Stromal cell of bone marrow (primary cell): Measurements from ENCODE around the gene F10.
A peak's percentile ranks its signal among the peaks of the same experiment; 100 is the strongest.
"Not testable (repeated sequence)": the region's sequence is repeated elsewhere in the genome, so short reads cannot be mapped to it uniquely, and the experiment has no call there.

Experiments used
- DNase-seq: peaks from one replicate; pipeline ENCODE4 v3.0.0-alpha.2; 2012; ENCODE audit warnings: low read depth

The F10 gene

GRCh38 chr13:113122550-113123225 is at the start of gene F10:
Gene F10 (plus strand): TSS chr13:113122799. CDS start chr13:113122856, 57 bp downstream.
- DNase-seq = no peak

- DNase-seq = no peak
Observed at GRCh38 chr13:113073942-113074341, 48.7 kb upstream of the F10 start.

DNA sequence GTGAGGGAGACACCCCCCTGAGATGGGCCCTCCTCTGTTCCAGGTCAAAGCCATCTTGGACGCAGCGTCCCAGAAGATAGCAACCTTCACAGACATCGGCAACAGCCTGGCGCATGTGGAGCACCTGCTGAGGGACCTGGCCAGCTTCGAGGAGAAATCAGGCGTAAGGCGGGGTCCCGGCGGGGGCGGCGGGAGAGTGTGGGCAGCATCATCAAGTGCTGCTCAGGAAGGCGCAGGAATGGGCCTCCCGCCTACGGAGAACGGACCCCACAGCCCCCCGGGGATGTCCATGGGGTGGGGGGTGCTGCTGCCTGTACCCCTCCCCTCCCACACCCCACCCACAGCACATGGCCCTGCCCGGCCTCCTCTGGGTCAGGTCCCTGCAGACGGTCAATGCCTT is 48.2 kb upstream of the F10 start:
- DNase-seq = no peak

DNA sequence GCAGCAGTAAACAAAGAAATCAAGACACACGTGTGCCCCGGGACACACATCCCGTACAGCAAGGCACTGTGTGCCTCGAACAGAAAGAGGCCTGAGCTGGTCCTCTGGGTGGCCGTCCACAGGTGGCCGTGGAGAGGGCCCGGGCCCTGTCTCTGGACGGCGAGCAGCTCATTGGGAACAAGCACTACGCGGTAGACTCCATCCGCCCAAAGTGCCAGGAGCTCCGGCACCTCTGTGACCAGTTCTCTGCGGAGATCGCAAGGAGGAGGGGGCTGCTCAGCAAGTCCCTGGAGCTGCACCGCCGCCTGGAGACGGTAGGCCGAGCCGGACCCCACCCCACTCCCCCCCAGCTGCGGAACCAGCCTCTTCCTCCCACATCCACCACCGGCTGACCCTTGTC is 47.7 kb upstream of the F10 start:
- DNase-seq = no peak

- DNase-seq = no peak
Observed at GRCh38 chr13:113075711-113076110, 46.9 kb upstream of the F10 start.

- no peak for DNase-seq
Observed at GRCh38 chr13:113076681-113077401, 45.8 kb upstream of the F10 start.

- no peak for DNase-seq
Observed at GRCh38 chr13:113077566-113077952, 45.0 kb upstream of the F10 start.

- no peak for DNase-seq
Observed at GRCh38 chr13:113077953-113078901, 44.4 kb upstream of the F10 start.

DNA sequence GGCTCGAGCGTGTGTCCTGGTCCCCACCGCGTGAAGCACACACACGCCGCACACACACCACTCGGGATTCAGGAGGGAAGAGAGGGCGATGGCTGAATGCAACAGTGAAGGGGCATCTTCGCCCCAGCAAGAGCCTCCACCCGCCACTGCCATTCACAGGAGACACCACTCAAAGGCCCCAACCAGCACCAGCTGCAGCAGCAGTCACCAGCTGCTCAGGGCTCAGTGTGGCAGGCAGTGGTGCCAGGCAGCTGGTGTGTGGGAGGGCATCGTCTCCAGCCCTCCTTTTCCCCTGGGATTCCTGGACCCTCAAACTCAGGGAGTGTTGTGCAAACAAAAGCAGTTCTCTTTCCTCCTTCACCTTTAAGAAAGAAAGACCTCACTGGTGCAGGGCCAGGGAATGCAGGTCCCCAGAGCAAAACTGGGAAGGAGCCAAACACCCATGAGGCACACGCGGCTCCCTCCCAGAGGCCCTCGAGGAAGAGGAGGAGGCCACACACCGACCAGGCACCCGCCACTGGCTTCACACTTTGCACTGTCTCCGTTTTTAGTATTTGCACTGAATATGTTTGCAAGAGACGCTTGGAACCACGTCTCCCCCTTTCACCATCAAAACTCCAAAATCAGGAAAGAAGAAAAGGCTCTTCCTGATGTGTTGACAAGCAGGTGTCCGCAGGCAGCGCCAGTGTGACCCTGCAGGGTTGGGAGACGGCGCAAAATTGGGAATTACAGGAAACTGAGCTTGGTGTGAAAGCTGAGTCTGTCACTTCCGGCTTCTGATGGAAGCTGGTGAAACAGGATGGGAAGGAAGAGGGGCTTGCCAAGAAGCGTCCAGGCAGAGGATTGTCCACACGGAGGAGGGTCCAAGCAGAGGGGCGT is 43.5 kb upstream of the F10 start:
- DNase-seq = no peak

GRCh38 chr13:113079781-113080080 is 42.9 kb upstream of the F10 start:
- DNase-seq = not testable (repeated sequence)

DNA sequence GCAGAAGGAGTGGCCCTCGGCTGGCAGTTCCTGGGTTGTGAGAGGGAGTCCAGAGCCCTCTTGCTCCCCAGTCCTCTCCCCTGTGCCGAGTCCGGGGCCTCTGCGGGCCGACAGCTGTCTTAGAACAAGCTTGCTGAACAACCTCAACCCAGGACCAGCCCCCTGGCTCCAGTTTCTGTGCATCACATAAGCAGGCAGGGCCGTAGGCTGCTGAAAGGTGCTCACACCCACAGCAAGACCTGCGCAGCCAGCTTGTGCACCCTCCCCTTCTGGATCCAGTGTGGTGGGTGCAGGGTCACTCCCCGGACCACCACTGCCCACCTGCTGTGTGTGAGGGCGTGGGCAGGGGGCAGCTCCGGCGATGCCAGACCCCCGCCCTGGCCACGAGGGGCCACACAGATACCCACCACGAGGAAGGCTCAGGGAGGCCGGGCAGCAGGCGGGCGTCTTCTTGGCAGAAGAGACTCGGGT is 42.2 kb upstream of the F10 start:
- DNase-seq = no peak

DNA sequence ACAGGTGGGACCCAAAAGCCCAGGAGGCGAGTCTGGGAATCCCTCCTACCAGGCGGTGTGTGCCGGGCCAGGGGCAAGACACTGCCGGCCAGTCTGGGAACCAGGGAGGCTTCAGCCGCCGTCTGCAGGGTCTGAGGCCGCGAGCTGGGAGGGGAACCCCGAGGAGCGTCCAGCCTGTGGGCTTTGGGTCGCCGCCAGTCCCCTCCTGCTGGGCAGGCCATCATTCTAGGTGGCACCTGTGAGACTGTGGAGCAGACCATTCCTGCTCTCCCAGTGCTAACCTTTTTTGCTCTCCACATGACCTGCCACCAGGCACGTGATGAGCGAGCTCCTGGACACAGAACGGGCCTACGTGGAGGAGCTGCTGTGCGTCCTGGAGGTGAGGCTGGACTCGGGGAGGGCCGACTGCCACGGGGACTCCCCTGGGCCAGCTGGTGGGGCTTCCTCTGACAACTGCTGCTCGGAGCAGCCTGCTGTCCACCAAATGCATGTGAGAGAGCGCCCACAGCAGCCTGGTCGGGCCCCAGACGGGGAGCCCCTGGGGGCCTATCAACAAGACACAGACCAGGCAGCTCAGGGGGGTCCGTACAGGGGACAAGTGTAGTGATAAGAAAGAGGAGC is 41.6 kb upstream of the F10 start:
- no peak for DNase-seq

GRCh38 chr13:113082198-113083021 is 40.2 kb upstream of the F10 start:
- DNase-seq = no peak

GRCh38 chr13:113083022-113083373 is 39.6 kb upstream of the F10 start:
- no peak for DNase-seq

- peak; percentile 39 for DNase-seq
Observed at GRCh38 chr13:113083402-113084061, 39.1 kb upstream of the F10 start.

GRCh38 chr13:113084094-113084942 is 38.3 kb upstream of the F10 start:
- no peak for DNase-seq

- DNase-seq = no peak
Observed at GRCh38 chr13:113084943-113085540, 37.6 kb upstream of the F10 start.

- DNase-seq = no peak
Observed at GRCh38 chr13:113086031-113086750, 36.4 kb upstream of the F10 start.
